ENCODE results near the gene USP9X. TPM values are rescaled to one million over a fixed set of nuclear protein-coding genes. Genes with fewer than 3 reads are reported as not detected.
A peak's percentile ranks its signal among the peaks of the same experiment; 100 is the strongest.
"Not testable (repeated sequence)": the region's sequence is repeated elsewhere in the genome, so short reads cannot be mapped to it uniquely, and the experiment has no call there.

USP9X gene
- total and polyA plus RNA-seq, 2 donors (not counting 1 experiment from before 2014, with no cell fraction given): 54.0 to 161 TPM

DNA sequence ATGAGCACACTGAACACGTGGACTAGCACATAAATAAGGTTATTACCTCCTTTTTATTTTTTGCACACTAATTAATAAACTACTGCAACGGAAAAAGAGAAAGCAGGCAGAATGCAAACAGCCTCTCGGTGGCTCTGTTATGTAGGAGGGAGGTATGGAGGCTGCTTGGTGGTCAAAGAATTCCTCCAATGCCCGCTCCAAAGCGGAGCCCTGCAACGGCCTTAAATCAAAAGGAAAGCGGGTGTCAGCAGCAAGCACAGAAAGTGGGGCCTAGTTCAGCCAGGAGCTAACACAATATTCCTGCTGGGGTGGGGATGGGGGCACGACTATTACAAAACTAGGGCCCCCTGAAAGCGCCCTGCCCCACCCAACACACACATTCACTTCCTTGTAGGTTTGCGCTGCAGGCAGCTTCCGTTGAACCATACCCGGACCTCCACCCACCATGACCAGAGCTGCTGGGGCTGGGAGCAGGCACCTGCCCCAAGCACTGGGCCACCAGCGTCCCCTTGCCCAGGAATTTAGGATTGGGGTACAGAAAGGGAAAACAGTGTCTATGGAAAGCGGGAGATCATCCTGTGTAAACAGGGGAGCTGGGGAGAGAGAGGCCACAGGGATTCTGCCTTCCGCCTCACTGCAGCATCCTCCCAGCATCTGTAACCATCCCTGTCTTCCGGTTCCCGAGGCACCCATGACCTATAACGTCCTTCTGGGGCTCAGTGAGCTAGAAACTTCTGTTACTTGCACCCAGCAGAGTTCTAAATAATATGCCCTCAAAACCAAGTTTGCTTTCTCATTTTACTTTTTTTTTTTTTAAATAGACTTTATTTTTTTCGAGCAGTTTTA lies 191.6 kb downstream of the USP9X start:
- Histone ChIP-seq H3K4me1 (ENCODE audit: control insufficient read depth, extremely low read depth, insufficient read depth, low read length) (no peaks in the 10 kb centered on the region), H3K27me3 (ENCODE audit: control insufficient read depth, insufficient read depth, low read length) (no peaks in the 10 kb centered on the region), H3K9me3 (ENCODE audit: control insufficient read depth, insufficient read depth, low read depth, low read length) (no peaks in the 10 kb centered on the region), H3K4me2 (ENCODE audit: extremely low read depth, insufficient read depth, low read length) (peak overlapping the region; percentile 85), H3K9ac (ENCODE audit: insufficient read depth, low read length) (peak overlapping the region; percentile 16), H3K36me3 (ENCODE audit: control insufficient read depth, insufficient read depth, low read length) (no peaks in the 10 kb centered on the region), H2AFZ (ENCODE audit: low read length) (peak overlapping the region; percentile 71), H3K27ac (ENCODE audit: insufficient read depth, low read length) (no peak overlapping the region), H4K20me1 (ENCODE audit: control insufficient read depth, extremely low read depth, insufficient read depth, low read length) (no peaks in the 10 kb centered on the region), H3K4me3 (replicated peaks in 1 of 4; ENCODE audit: control extremely low read depth in 1 of 4, insufficient read depth in 1 of 4, low read depth in 3 of 4, low read length in 4 of 4) (peak overlapping the region; percentile 26 to 53 (median 40)), H3K79me2 (ENCODE audit: control insufficient read depth, insufficient read depth, low read length) (no peaks in the 10 kb centered on the region)
- TF ChIP-seq EZH2 (IDR thresholded peaks at IDR 0.05; ENCODE audit: low read length, missing control alignments): no peak
- TF ChIP-seq, protein P1, sequence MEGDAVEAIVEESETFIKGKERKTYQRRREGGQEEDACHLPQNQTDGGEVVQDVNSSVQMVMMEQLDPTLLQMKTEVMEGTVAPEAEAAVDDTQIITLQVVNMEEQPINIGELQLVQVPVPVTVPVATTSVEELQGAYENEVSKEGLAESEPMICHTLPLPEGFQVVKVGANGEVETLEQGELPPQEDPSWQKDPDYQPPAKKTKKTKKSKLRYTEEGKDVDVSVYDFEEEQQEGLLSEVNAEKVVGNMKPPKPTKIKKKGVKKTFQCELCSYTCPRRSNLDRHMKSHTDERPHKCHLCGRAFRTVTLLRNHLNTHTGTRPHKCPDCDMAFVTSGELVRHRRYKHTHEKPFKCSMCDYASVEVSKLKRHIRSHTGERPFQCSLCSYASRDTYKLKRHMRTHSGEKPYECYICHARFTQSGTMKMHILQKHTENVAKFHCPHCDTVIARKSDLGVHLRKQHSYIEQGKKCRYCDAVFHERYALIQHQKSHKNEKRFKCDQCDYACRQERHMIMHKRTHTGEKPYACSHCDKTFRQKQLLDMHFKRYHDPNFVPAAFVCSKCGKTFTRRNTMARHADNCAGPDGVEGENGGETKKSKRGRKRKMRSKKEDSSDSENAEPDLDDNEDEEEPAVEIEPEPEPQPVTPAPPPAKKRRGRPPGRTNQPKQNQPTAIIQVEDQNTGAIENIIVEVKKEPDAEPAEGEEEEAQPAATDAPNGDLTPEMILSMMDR (conservative IDR thresholded peaks at IDR 0.05 in 1 of 2, IDR thresholded peaks at IDR 0.05 in 1 of 2; ENCODE audit: low read depth in 1 of 2, low read length in 2 of 2): no peak
- peak in 1 of 2 donors; percentile 16 for DNase-seq (ENCODE audit: low read depth in 2 of 2)

DNA sequence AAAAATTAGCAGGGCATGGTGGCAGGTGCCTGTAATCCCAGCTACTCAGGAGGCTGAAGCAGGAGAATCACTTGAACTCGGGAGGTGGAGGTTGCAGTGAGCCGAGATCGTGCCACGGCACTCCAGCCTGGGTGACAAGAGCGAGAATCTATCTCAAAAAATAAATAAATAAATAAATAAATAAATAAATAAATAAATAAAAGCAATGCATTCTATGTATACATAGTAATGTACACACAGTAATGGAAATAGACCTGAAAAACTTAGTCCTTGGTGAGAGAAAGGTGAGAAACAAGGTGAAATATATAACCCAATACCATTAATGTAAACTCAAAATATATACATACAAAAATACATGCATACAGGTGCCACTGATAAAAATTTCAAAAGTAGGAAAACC lies 197.1 kb downstream of the USP9X start:
- not testable (repeated sequence) for H4K20me1 ChIP-seq (ENCODE audit: control insufficient read depth, extremely low read depth, insufficient read depth, low read length); H3K79me2 ChIP-seq (ENCODE audit: control insufficient read depth, insufficient read depth, low read length); DNase-seq (ENCODE audit: low read depth in 2 of 2); H3K9ac ChIP-seq (ENCODE audit: insufficient read depth, low read length); H3K9me3 ChIP-seq (ENCODE audit: control insufficient read depth, insufficient read depth, low read depth, low read length); H3K4me1 ChIP-seq (ENCODE audit: control insufficient read depth, extremely low read depth, insufficient read depth, low read length); H3K36me3 ChIP-seq (ENCODE audit: control insufficient read depth, insufficient read depth, low read length); H3K4me3 ChIP-seq (replicated peaks in 1 of 4; ENCODE audit: control extremely low read depth in 1 of 4, insufficient read depth in 1 of 4, low read depth in 3 of 4, low read length in 4 of 4); H3K27ac ChIP-seq (ENCODE audit: insufficient read depth, low read length); H2AFZ ChIP-seq (ENCODE audit: low read length); H3K4me2 ChIP-seq (ENCODE audit: extremely low read depth, insufficient read depth, low read length); H3K27me3 ChIP-seq (ENCODE audit: control insufficient read depth, insufficient read depth, low read length)

DNA sequence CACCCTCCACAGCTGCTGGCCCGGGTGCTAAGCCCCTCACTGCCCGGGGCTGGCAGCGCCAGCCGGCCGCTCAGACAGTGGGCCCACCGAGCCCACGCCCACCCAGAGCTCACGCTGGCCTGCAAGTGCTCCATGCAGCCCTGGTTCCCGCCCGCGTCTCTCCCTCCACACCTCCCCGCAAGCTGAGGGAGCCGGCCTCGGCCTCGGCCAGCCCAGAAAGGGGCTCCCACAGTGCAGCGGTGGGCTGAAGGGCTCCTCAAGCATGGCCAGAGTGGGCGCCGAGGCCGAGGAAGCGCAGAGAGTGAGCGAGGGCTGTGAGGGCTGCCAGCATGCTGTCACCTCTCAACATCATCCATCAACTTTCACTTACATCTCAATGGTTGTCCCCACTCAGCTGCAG lies 200.7 kb downstream of the USP9X start:
- H3K4me3 ChIP-seq (replicated peaks in 1 of 4; ENCODE audit: control extremely low read depth in 1 of 4, insufficient read depth in 1 of 4, low read depth in 3 of 4, low read length in 4 of 4); H2AFZ ChIP-seq (ENCODE audit: low read length); H3K79me2 ChIP-seq (ENCODE audit: control insufficient read depth, insufficient read depth, low read length); H3K9ac ChIP-seq (ENCODE audit: insufficient read depth, low read length); H3K9me3 ChIP-seq (ENCODE audit: control insufficient read depth, insufficient read depth, low read depth, low read length); H3K4me1 ChIP-seq (ENCODE audit: control insufficient read depth, extremely low read depth, insufficient read depth, low read length); H3K4me2 ChIP-seq (ENCODE audit: extremely low read depth, insufficient read depth, low read length); DNase-seq (ENCODE audit: low read depth in 2 of 2); H3K36me3 ChIP-seq (ENCODE audit: control insufficient read depth, insufficient read depth, low read length); H4K20me1 ChIP-seq (ENCODE audit: control insufficient read depth, extremely low read depth, insufficient read depth, low read length); H3K27me3 ChIP-seq (ENCODE audit: control insufficient read depth, insufficient read depth, low read length); H3K27ac ChIP-seq (ENCODE audit: insufficient read depth, low read length): not testable (repeated sequence)

Other genes with a start within 250 kb of the USP9X start
- 177 and 216 TPM in 2 replicates for gene DDX3X, start 248.7 kb downstream of the USP9X start, total RNA-seq
- 97.6 and 125 TPM in 2 replicates for gene DDX3X, start 248.7 kb downstream of the USP9X start, polyA plus RNA-seq

All from fibroblast of lung (primary cell).